Measurements from ENCODE around the gene TRPM2.

DNA sequence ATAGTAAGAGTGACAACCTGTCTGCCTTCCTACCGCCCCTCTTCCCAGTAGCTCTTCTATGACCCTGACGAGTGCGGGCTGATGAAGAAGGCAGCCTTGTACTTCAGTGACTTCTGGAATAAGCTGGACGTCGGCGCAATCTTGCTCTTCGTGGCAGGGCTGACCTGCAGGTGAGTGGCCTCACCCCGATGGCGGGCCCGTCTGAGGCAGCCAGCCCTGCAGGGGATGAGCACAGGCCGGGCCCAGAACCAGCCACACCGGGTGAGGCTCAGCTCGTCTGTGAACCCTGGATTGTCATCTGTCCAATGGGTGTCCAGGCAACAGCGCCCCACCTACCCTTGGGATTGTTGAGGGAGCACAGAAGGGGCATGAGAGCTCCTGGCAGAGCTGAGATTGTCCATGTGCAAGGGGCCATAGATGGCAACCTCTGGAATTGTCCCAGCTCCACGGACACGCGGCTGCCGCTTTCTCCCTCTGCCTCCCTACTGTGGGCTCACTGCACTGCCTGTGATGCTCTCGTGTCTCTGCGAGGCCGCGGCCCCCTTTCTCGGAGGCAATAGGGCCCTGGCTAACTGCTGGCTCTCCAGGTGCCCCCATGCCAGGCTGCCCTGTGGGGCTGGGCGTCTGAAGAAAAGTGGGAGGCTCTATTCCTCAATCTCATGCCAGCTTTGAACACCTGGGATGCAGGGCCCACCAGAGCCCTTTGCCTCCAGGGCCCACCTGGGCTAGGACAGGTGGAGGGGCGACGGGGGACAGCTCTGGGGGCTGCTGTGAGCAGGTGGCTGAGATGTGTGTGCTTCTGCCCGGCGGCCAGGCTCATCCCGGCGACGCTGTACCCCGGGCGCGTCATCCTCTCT lies 51.9 kb downstream of the TRPM2 start:
- TF ChIP-seq, protein P1, sequence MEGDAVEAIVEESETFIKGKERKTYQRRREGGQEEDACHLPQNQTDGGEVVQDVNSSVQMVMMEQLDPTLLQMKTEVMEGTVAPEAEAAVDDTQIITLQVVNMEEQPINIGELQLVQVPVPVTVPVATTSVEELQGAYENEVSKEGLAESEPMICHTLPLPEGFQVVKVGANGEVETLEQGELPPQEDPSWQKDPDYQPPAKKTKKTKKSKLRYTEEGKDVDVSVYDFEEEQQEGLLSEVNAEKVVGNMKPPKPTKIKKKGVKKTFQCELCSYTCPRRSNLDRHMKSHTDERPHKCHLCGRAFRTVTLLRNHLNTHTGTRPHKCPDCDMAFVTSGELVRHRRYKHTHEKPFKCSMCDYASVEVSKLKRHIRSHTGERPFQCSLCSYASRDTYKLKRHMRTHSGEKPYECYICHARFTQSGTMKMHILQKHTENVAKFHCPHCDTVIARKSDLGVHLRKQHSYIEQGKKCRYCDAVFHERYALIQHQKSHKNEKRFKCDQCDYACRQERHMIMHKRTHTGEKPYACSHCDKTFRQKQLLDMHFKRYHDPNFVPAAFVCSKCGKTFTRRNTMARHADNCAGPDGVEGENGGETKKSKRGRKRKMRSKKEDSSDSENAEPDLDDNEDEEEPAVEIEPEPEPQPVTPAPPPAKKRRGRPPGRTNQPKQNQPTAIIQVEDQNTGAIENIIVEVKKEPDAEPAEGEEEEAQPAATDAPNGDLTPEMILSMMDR (IDR thresholded peaks at IDR 0.05): no peak
- TF ChIP-seq POLR2A (IDR thresholded peaks at IDR 0.05): no peak
